Endothelial cell of umbilical vein (primary cell): ENCODE results near the gene GRIK1.
"Not testable (repeated sequence)": the region's sequence is repeated elsewhere in the genome, so short reads cannot be mapped to it uniquely, and the experiment has no call there.

Experiments used
- CTCF ChIP-seq, 2 donors: IDR thresholded peaks; 1 replicate in 1 of 2; 2 replicates in 1 of 2; pipeline ENCODE4 v1.5.1; 2011; ENCODE audit warnings: low read length in 2 of 2, mild to moderate bottlenecking in 2 of 2, moderate library complexity in 2 of 2, control low read depth in 1 of 2, inconsistent platforms in 1 of 2, low read depth in 1 of 2; ENCODE audit not compliant: insufficient read depth in 1 of 2; ENCODE audit errors: extremely low read depth in 1 of 2
- EZH2 ChIP-seq: IDR thresholded peaks from 2 replicates; pipeline ENCODE4 v1.6.1; 2012; ENCODE audit warnings: borderline replicate concordance, low read depth, mild to moderate bottlenecking, moderate library complexity, low read length, inconsistent platforms; ENCODE audit not compliant: severe bottlenecking
- POLR2A ChIP-seq: IDR thresholded peaks from 2 replicates; pipeline ENCODE4 v1.6.1; 2012; ENCODE audit warnings: low read depth, mild to moderate bottlenecking, control low read depth, low read length

DNA sequence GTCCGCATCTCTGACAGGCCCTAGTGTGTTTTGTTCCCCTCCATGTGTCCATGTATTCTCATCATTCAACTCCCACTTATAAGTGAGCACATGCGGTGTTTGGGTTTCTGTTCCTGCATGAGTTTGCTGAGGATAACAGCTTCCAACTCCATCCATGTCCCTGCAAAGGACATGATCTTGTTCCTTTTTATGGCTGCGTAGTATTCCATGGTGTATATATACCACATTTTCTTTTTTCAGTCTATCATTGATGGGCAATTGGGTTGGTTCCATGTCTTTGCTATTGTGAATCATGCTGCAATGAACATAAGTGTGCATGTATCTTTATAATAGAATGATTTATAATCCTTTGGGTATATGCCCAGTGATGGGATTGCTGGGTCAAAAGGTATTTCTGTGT, 334.6 kb downstream of the GRIK1 start:
- TF ChIP-seq POLR2A; EZH2; CTCF (IDR thresholded peaks at IDR 0.05; ENCODE audit: extremely low read depth in 1 of 2, insufficient read depth in 1 of 2, low read depth in 1 of 2, low read length in 2 of 2): not testable (repeated sequence)
